ENCODE results near the gene SOBP.

The SOBP gene

GRCh38 chr6:107590378-107590777 lies 100.5 kb downstream of the SOBP start:
- Mint-ChIP-seq H3K36me3 (ENCODE audit: low read depth) (no peaks in the 10 kb centered on the region), H3K27me3 (peaks cover 4% of the 10 kb centered on the region), H3K27ac (no peak overlapping the region), H3K4me3 (no peak overlapping the region), H3K9me3 (no peaks in the 10 kb centered on the region), H3K4me1 (no peaks in the 10 kb centered on the region)
- ATAC-seq: no peak
- no peak for DNase-seq

- Mint-ChIP-seq H3K4me3 (no peak overlapping the region), H3K9me3 (no peaks in the 10 kb centered on the region), H3K4me1 (no peaks in the 10 kb centered on the region), H3K27ac (no peak overlapping the region), H3K27me3 (peaks cover 4% of the 10 kb centered on the region), H3K36me3 (ENCODE audit: low read depth) (no peaks in the 10 kb centered on the region)
- DNase-seq (no peak), ATAC-seq (no peak)
These were observed 101.4 kb downstream of the SOBP start for GRCh38 chr6:107591346-107591745.

DNA sequence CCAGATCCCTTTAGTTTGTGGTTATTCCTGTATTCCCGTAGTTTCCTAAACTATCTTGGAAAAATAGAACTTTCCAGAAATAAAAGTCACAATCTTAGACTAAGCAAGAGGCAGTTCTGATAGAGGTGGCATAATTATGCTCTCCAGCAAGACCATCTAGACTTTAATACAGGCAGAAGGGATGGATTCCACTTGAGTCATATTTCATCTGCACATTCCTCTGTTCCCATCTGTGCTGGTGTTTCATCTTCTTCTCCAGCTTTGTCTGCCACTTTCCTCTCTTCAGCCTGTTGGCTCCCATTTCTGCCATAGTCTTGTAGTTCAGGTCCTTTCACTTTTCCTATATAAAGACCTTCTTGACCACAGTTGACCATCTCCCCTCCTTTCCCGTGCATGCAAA lies 102.9 kb downstream of the SOBP start:
- no peak overlapping the region for H3K27ac Mint-ChIP-seq
- no peaks in the 10 kb centered on the region for H3K9me3 Mint-ChIP-seq
- no peak for ATAC-seq
- no peak for DNase-seq
- H3K4me1 Mint-ChIP-seq: no peaks in the 10 kb centered on the region
- H3K4me3 Mint-ChIP-seq: no peak overlapping the region
- H3K36me3 Mint-ChIP-seq (ENCODE audit: low read depth): no peaks in the 10 kb centered on the region
- peaks cover 4% of the 10 kb centered on the region for H3K27me3 Mint-ChIP-seq

DNA sequence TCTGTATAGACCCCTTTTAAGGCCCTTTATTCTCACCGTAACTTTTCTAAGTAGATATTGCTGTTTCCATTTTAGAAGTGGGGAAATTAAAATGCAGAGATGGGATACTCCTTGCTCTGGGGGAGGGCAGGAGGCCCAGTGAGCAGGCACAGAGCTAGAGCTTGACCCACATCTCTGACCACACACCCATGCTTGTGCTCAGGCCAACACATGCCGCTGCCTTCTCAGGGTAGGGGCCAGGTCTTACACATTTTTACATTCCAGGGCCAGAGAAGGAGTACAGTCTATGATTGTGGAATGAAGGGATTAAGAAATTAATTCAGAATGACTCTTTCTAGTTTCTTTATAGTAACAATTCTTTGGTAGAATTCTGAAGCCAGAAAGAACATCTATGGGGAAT lies 104.8 kb downstream of the SOBP start:
- ATAC-seq (no peak), DNase-seq (no peak)
- Mint-ChIP-seq H3K4me1 (no peaks in the 10 kb centered on the region), H3K36me3 (ENCODE audit: low read depth) (no peaks in the 10 kb centered on the region), H3K4me3 (no peak overlapping the region), H3K9me3 (no peaks in the 10 kb centered on the region), H3K27me3 (peaks cover 4% of the 10 kb centered on the region), H3K27ac (no peak overlapping the region)

DNA sequence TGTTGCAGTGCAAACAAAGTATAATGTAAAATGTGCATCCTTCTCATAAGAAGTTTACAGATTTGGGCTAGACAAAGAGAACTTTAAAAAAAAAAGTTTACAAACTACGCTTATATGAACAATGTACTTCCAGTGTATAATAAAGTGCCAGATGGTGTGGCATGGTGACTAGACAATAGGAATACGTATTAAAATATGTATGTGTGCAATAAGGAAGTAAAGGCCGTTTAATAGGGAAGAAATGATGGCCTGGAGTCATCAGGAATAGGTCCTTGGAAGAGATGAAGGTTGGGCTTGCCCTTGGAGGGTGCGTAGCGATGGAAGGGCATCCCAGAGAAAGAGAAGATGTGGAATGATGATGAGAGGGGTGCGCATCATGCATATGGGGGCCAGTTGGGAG lies 108.2 kb downstream of the SOBP start:
- H3K9me3 Mint-ChIP-seq: no peaks in the 10 kb centered on the region
- H3K4me1 Mint-ChIP-seq: no peaks in the 10 kb centered on the region
- H3K36me3 Mint-ChIP-seq (ENCODE audit: low read depth): no peaks in the 10 kb centered on the region
- no peak overlapping the region for H3K27ac Mint-ChIP-seq
- ATAC-seq: no peak
- no peak for DNase-seq
- no peak overlapping the region for H3K4me3 Mint-ChIP-seq
- peaks cover 2% of the 10 kb centered on the region for H3K27me3 Mint-ChIP-seq

DNA sequence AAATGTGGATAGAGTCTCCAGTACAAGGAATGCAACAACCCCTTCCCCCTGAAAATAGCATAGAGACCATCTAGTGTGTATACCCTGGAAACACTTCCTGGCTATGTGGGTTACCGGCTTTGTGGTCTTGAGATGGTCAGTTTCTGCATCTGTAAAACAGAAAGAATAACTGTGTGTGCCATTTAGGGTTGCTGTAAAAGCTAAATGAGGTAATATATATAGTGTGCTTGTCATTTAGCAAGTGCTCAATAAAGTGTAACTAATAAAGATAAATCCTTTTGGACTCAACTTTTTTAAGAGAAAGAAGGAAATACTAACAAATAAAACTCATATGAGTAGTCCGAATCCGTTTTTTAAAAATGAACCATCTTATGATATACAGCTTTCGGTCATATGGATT lies 109.1 kb downstream of the SOBP start:
- DNase-seq: no peak
- Mint-ChIP-seq H3K9me3 (no peaks in the 10 kb centered on the region), H3K4me3 (no peak overlapping the region), H3K36me3 (ENCODE audit: low read depth) (no peaks in the 10 kb centered on the region), H3K4me1 (no peaks in the 10 kb centered on the region), H3K27me3 (peaks cover 1% of the 10 kb centered on the region), H3K27ac (no peak overlapping the region)
- ATAC-seq: no peak

DNA sequence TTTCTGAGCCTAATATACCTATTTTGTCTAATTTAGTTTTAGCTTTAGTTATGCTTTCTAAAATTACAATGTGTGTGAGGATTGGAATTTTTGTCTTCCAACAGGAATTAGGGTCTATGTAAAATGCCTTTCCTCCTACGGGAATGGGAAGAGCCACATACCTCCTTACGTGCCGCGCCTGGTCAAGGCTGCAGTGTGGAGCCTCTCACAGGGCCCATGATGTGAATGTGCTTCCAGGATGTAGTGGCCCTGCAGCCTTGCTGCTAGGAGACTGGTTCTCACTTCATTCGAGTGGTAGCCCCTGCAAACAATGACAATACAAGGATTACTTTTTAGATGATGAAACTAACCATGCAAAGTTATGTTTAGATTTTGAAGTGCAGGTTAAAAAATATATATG lies 110.2 kb downstream of the SOBP start:
- Mint-ChIP-seq H3K36me3 (ENCODE audit: low read depth) (no peaks in the 10 kb centered on the region), H3K4me3 (no peak overlapping the region), H3K27me3 (peaks cover 1% of the 10 kb centered on the region), H3K27ac (no peak overlapping the region), H3K9me3 (no peaks in the 10 kb centered on the region), H3K4me1 (no peaks in the 10 kb centered on the region)
- ATAC-seq (no peak), DNase-seq (no peak)

GRCh38 chr6:107600936-107601335 lies 111.0 kb downstream of the SOBP start:
- Mint-ChIP-seq H3K36me3 (ENCODE audit: low read depth) (no peaks in the 10 kb centered on the region), H3K9me3 (no peaks in the 10 kb centered on the region), H3K4me3 (no peak overlapping the region), H3K4me1 (no peaks in the 10 kb centered on the region), H3K27ac (no peak overlapping the region), H3K27me3 (peaks cover 1% of the 10 kb centered on the region)
- no peak for DNase-seq
- ATAC-seq: no peak

DNA sequence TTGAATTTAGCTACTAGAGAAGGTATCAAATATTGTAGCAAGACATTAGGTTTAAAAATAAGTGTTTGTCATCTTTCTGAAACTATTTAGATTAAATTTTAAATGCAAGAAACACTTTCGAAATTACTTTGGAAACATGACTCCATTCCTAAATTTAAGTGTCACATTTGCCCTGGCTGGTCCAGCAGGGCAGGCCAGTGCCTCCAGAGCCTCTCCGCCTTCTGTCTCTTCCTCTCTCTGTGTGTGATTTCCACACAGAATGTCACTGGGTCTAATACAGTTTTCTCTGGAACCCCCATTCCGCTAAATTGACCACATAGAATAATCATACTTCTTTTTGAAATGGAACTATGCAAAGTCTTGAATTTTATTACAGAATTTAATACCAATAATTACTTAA lies 111.5 kb downstream of the SOBP start:
- H3K4me3 Mint-ChIP-seq: no peak overlapping the region
- ATAC-seq (no peak), DNase-seq (no peak)
- H3K36me3 Mint-ChIP-seq (ENCODE audit: low read depth): no peaks in the 10 kb centered on the region
- no peaks in the 10 kb centered on the region for H3K9me3 Mint-ChIP-seq
- H3K27ac Mint-ChIP-seq: no peak overlapping the region
- H3K27me3 Mint-ChIP-seq: peaks cover 1% of the 10 kb centered on the region
- H3K4me1 Mint-ChIP-seq: no peaks in the 10 kb centered on the region

GRCh38 chr6:107602321-107603005 lies 112.5 kb downstream of the SOBP start:
- DNase-seq (no peak), ATAC-seq (no peak)
- H3K36me3 Mint-ChIP-seq (ENCODE audit: low read depth): no peaks in the 10 kb centered on the region
- H3K9me3 Mint-ChIP-seq: no peaks in the 10 kb centered on the region
- no peak overlapping the region for H3K4me3 Mint-ChIP-seq
- H3K27ac Mint-ChIP-seq: no peak overlapping the region
- peaks cover 1% of the 10 kb centered on the region for H3K27me3 Mint-ChIP-seq
- no peaks in the 10 kb centered on the region for H3K4me1 Mint-ChIP-seq

DNA sequence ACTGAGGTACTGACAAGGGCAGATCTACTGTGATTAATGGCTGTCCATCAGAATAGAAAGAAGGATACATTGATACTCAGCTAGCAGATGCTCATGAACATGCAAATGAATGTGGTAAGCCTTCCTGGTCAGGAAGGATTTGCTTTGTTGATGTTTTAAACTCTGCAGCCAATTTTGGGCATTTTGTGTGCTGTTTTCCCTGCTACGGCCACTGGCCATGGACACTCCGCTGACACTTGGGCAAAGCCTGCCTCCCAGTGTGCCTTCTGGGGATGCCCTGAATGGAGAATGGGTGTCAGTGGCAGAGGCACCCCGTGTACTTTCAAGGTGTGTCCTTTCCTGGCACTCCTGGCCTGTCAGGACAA lies 113.1 kb downstream of the SOBP start:
- H3K27ac Mint-ChIP-seq: no peak overlapping the region
- H3K27me3 Mint-ChIP-seq: peaks cover 1% of the 10 kb centered on the region
- no peak overlapping the region for H3K4me3 Mint-ChIP-seq
- no peaks in the 10 kb centered on the region for H3K9me3 Mint-ChIP-seq
- ATAC-seq (no peak), DNase-seq (no peak)
- no peaks in the 10 kb centered on the region for H3K4me1 Mint-ChIP-seq
- H3K36me3 Mint-ChIP-seq (ENCODE audit: low read depth): no peaks in the 10 kb centered on the region

- no peak overlapping the region for H3K4me3 Mint-ChIP-seq
- no peaks in the 10 kb centered on the region for H3K4me1 Mint-ChIP-seq
- no peaks in the 10 kb centered on the region for H3K9me3 Mint-ChIP-seq
- no peak overlapping the region for H3K27ac Mint-ChIP-seq
- H3K36me3 Mint-ChIP-seq (ENCODE audit: low read depth): no peaks in the 10 kb centered on the region
- DNase-seq (no peak), ATAC-seq (no peak)
- H3K27me3 Mint-ChIP-seq: peaks cover 1% of the 10 kb centered on the region
These were observed 114.6 kb downstream of the SOBP start for GRCh38 chr6:107604549-107604948.

DNA sequence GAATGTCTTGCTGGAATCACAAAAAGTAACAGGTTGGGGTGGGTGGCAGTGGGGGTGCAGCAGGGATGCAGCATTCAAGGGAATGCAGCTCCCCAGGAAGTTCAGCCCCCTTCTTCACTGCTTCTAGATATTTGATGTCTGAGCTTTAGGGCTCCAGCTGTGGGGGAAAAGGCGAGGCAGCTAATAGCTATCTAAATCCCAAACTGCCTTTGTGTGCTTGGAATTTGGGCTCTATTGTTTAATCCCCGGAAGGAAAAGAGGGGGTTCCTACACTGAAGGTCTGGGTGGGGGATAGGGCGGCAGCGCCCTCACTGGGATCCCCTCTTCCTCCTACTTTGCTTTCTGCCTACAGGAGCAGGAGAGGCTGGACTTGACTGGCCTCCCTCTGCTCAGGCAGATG lies 116.5 kb downstream of the SOBP start:
- H3K36me3 Mint-ChIP-seq (ENCODE audit: low read depth): no peaks in the 10 kb centered on the region
- H3K27me3 Mint-ChIP-seq: peaks cover 1% of the 10 kb centered on the region
- DNase-seq (no peak), ATAC-seq (no peak)
- no peaks in the 10 kb centered on the region for H3K4me1 Mint-ChIP-seq
- no peak overlapping the region for H3K4me3 Mint-ChIP-seq
- no peak overlapping the region for H3K27ac Mint-ChIP-seq
- H3K9me3 Mint-ChIP-seq: no peaks in the 10 kb centered on the region

DNA sequence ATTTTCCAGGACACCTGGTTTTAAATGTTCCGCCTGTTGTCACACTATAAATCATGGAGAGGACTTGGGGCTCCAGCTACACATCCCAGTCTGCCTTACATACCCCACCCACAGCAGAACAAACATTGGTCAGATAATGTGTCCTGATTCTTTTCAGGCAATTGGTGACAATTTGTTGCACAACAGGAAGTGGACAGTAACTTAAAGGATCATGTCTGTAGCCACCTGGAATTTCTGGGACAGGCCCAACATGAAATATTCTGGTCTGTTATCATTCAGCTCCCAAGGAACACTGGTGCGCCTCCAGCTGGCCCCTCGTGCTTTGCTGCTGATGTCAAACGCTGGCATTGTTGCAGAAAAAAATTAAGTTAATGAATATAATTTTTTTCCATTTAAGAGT lies 117.2 kb downstream of the SOBP start:
- ATAC-seq (no peak), DNase-seq (no peak)
- no peaks in the 10 kb centered on the region for H3K4me1 Mint-ChIP-seq
- no peak overlapping the region for H3K27ac Mint-ChIP-seq
- no peak overlapping the region for H3K4me3 Mint-ChIP-seq
- no peaks in the 10 kb centered on the region for H3K9me3 Mint-ChIP-seq
- H3K36me3 Mint-ChIP-seq (ENCODE audit: low read depth): no peaks in the 10 kb centered on the region
- H3K27me3 Mint-ChIP-seq: peaks cover 1% of the 10 kb centered on the region

GRCh38 chr6:107611094-107611810 lies 121.3 kb downstream of the SOBP start:
- no peak overlapping the region for H3K27ac Mint-ChIP-seq
- H3K4me3 Mint-ChIP-seq: no peak overlapping the region
- ATAC-seq (no peak), DNase-seq (no peak)
- peaks cover 2% of the 10 kb centered on the region for H3K27me3 Mint-ChIP-seq
- H3K36me3 Mint-ChIP-seq (ENCODE audit: low read depth): no peaks in the 10 kb centered on the region
- H3K4me1 Mint-ChIP-seq: no peaks in the 10 kb centered on the region
- H3K9me3 Mint-ChIP-seq: no peaks in the 10 kb centered on the region

Data from activated naive CD8-positive, alpha-beta T cell treated with anti-CD3 and anti-CD28 coated beads, Interleukin-2, amount 50 U/mL, for 24 hours (primary cell).